ENCODE measurements around the gene TMEM117. TPM values are rescaled to one million over a fixed set of nuclear protein-coding genes. Genes with fewer than 3 reads are reported as not detected.
"Not testable (repeated sequence)": the region's sequence is repeated elsewhere in the genome, so short reads cannot be mapped to it uniquely, and the experiment has no call there.

The TMEM117 gene
- total RNA-seq, 1 donor from 2014 or later = 0.43 TPM

GRCh38 chr12:44029194-44029593 lies 193.3 kb downstream of the TMEM117 start:
- intact Hi-C loops (cut with DNase I) = no loop called here
- Histone ChIP-seq H3K4me3 (no peak overlapping the region), H3K36me3 (no peaks in the 10 kb centered on the region), H3K4me1 (no peaks in the 10 kb centered on the region), H3K9me3 (peaks cover 0 to 6% of the 10 kb centered on the region in 2 donors), H3K27ac (no peak overlapping the region), H3K27me3 (no peaks in the 10 kb centered on the region)
- no peak for DNase-seq (ENCODE audit: low spot score in 2 of 2)
- TF ChIP-seq CTCF (IDR thresholded peaks at IDR 0.05) = no peak

GRCh38 chr12:44031472-44032185 lies 195.7 kb downstream of the TMEM117 start:
- H3K9me3 ChIP-seq = peaks cover 0 to 6% of the 10 kb centered on the region in 2 donors
- no peak for TF ChIP-seq CTCF (IDR thresholded peaks at IDR 0.05)
- no peaks in the 10 kb centered on the region for H3K4me1 ChIP-seq
- H3K27ac ChIP-seq = no peak overlapping the region
- intact Hi-C loops (cut with DNase I) = no loop called here
- no peak overlapping the region for H3K4me3 ChIP-seq
- DNase-seq (ENCODE audit: low spot score in 2 of 2) = no peak
- H3K36me3 ChIP-seq = no peaks in the 10 kb centered on the region
- no peaks in the 10 kb centered on the region for H3K27me3 ChIP-seq

GRCh38 chr12:44034906-44035305 lies 199.0 kb downstream of the TMEM117 start:
- Histone ChIP-seq H3K4me1 (no peaks in the 10 kb centered on the region), H3K9me3 (peaks cover 0 to 6% of the 10 kb centered on the region in 2 donors), H3K36me3 (no peaks in the 10 kb centered on the region), H3K4me3 (no peak overlapping the region), H3K27me3 (no peaks in the 10 kb centered on the region), H3K27ac (no peak overlapping the region)
- intact Hi-C loops (cut with DNase I) = no loop called here
- TF ChIP-seq CTCF (IDR thresholded peaks at IDR 0.05) = no peak
- DNase-seq (ENCODE audit: low spot score in 2 of 2) = no peak

GRCh38 chr12:44036875-44037443 lies 201.1 kb downstream of the TMEM117 start:
- no peaks in the 10 kb centered on the region for H3K4me1 ChIP-seq
- peaks cover 0 to 1% of the 10 kb centered on the region in 2 donors for H3K9me3 ChIP-seq
- intact Hi-C loops (cut with DNase I) = no loop called here
- DNase-seq (ENCODE audit: low spot score in 2 of 2) = no peak
- no peak overlapping the region for H3K4me3 ChIP-seq
- no peaks in the 10 kb centered on the region for H3K36me3 ChIP-seq
- H3K27ac ChIP-seq = no peak overlapping the region
- no peak for TF ChIP-seq CTCF (IDR thresholded peaks at IDR 0.05)
- no peaks in the 10 kb centered on the region for H3K27me3 ChIP-seq

GRCh38 chr12:44038411-44038810 lies 202.5 kb downstream of the TMEM117 start:
- Histone ChIP-seq H3K9me3 (no peaks in the 10 kb centered on the region), H3K27me3 (no peaks in the 10 kb centered on the region), H3K27ac (no peak overlapping the region), H3K4me1 (no peaks in the 10 kb centered on the region), H3K4me3 (no peak overlapping the region), H3K36me3 (no peaks in the 10 kb centered on the region)
- DNase-seq (ENCODE audit: low spot score in 2 of 2) = no peak
- intact Hi-C loops (cut with DNase I) = no loop called here
- TF ChIP-seq CTCF (IDR thresholded peaks at IDR 0.05) = no peak

GRCh38 chr12:44044491-44044890 lies 208.6 kb downstream of the TMEM117 start:
- H3K4me1 ChIP-seq; H3K36me3 ChIP-seq; intact Hi-C loops (cut with DNase I); DNase-seq (ENCODE audit: low spot score in 2 of 2); H3K27ac ChIP-seq; H3K4me3 ChIP-seq; H3K27me3 ChIP-seq; H3K9me3 ChIP-seq: not testable (repeated sequence)

Measured in ascending aorta (tissue), 2 donors.